ELF-1 (cell line): Measurements from ENCODE around the gene CHORDC1.
A peak's percentile ranks its signal among the peaks of the same experiment; 100 is the strongest.

Experiments used
- DNase-seq: peaks from one replicate; pipeline ENCODE4 v3.0.0-alpha.2; 2016; ENCODE audit warnings: low read depth, low spot score

Gene CHORDC1

DNA sequence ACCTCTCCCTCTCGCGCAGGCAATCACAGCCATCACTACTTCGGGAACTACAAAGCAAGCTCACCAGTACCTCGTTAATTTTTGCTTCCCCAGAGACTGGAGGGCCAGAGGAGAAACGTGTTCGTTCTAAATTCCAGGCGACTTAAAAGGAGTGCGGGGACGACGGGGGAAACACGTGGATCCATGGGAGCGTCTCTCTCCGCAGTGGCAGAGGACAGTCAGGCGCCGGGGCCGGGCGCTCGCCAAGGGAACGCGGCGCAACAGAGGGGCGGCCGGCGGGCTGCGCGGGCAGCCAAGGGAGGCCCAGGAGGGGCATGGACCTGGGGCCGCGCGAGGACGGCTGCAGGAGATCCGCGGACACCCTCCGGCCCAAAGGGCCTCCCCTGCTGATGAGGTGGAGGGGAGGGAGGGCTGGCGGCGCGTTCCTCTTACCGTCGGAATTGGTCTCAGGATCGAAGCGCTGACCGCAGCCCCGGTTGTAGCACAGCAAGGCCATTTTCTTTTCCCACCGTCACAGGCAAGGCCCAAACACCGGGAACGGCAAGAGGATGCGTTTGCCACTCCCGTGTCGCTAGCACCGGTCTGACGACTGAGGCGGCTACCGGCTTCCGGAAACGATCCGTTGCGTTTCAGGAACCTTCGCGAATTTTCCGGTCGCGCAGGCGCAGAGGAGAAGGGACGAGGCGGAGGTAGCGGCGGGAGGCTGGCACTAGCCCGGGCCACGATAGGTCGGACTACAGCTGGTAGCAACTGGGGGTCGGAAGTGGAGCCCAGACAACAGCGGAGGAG is at the start of gene CHORDC1:
Gene CHORDC1 (minus strand): TSS at position 591 of the 789 bp plus-strand sequence. CDS start 95 bp downstream, at position 496.
- peak; percentile 89 for DNase-seq

DNA sequence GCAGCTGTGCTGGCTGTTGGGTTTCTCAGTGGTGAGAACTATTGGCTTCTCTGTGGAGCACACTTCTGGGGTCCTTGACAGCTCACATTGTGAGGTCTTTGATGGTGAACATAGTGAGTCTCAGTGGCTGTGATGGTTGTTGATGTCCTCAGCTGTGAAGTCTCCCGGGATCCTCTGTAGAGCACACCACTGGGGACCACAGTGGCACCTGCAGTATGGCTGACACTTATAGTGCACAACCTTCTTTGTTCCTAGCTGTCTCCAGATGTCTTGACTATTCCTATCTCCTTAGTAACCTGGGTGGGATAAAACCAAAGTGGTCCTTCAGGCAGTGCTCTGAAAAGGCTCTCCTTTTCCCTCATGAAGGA is 34.3 kb upstream of the CHORDC1 start:
- no peak for DNase-seq

DNA sequence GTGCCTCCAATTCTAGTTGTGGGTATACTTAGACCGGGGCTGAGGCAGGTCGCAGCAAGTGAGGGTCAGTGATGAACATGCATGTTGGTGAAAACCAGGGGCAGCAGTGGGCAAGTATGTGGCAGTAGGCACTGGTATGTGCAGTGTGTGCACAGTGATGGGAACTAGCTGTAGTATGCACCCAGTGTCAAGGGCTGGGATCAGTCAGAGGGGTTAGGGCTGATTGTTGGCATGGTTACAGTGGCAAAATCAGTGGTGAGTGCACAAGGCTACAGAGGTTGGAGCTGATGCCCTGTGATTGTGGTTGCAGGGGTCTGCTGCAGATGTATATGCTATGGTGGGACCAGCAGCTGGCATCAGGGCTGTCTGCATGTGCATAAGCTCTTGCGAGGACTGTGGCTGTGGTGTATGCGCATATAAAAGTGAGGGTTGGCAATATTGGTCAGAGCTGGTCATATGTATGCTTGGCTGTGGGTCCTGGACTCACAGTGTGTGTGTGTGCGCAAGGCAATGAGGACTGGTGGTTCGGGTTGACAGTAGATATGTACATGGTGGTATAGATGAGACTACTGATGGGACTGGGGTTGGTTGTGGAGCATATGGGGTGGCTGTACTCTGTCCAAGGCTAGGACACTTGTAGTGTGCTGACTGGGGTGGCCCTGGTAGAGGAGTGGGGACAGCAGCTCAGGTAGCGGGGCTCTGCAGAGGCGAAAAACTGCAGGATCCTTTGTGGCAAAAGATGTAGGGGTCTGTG is 33.7 kb upstream of the CHORDC1 start:
- no peak for DNase-seq

DNA sequence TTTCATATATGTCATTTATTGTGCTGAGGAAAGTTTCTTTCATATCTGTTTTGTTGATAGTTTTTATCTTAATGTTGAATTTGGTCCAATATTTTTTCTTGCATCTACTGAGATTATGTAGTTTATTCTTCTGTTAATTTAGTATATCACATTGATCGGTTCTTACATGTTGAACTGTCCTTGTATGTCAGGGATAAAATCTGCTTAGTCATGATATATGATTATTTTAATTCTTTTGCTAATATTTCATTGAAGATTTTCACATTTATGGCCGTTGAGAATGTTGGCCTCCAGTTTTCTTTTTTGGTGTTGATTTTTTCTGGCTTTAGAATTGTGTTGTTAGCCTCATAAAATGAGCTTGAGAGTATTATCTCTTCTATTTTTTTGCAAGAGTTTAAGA is 31.2 kb upstream of the CHORDC1 start:
- DNase-seq: no peak

DNA sequence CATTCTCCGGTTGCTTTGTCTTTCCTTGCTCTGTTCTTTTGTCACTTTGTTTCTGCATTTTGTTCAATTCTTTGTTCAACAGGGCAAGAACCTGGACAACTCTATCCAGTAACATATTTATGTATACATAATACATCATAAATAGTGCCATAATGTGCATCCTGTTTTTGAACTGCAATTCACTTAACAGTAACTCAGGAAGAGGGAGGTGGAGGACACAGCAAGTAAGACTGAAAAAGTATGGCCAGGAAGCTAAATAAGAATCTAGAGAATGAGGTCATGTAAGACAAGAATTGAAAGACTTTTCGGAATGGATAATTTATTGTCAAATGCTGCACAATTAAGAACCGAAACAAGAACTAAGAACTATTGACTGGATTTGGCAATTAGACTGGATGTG is 29.2 kb upstream of the CHORDC1 start:
- no peak for DNase-seq

DNA sequence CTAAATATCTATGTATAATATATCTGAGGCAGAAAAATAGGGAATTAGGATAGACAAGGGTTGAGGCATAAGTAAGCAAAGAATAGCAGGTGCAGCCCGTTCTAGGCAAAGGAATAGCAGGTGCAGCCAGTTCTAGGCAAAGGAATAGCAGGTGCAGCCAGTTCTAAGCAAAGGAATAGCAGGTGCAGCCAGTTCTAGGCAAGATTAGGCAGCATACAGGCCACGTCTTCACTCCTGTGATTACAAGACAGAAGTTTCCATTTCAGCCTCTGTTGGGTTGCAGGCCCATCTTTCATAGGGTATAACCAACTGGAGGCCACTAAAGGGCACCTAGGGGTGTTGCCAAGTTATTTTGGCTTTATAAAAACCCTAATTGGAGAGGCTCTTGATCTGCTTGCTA is 28.8 kb upstream of the CHORDC1 start:
- DNase-seq: no peak

DNA sequence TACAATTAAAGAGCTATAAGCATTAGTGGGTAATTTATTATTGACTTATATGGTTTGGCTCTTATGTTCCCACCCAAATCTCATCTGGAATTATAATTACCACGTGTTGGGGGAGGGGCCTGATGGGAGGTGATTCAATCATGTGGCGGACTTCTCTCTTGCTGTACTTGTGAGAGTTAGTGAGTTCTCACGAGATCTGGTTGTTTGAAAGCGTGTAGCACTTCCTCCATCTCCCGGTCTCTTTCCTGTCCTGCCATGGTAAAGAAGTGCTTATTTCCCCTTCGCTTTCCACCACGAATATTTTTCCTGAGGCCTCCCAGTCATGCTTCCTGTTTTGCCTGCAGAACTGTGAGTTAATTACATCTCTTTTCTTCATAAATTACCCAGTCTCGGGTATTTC is 28.1 kb upstream of the CHORDC1 start:
- no peak for DNase-seq

DNA sequence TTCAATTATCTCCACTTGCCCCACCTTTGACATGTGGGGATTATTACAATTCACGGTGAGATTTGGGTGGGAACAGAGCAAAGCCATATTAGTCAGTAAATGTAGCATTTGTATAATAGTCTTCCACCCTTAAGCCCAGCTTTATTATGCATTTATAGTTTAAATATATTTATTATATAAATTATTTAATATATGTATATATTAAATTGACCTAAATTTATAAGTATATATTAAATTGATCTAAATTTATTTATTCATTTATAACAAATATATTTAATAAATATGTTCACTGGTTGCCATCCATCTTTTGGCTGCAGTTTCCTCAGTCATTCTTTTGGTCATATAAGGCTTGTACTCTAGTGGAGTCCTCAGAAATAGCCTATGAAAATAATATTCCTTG is 23.6 kb upstream of the CHORDC1 start:
- no peak for DNase-seq

DNA sequence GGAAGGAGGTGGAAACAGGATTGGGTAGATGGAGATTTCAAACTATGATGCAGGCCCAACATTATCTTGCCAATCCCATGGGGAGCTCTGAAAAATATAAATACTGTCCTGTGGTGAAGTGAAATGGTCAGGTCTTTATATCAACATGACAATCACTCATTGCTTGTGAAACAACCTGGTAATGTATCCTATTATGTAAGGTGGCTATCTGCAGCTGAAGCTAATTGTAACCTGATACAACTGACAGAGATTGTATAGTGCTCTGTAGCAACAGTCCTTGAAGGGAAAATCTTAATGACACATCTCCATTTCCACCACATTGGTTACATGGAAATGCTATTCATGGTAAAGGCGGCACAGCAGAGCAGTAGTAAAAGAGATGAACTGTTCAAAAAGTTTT is 20.7 kb upstream of the CHORDC1 start:
- no peak for DNase-seq

DNA sequence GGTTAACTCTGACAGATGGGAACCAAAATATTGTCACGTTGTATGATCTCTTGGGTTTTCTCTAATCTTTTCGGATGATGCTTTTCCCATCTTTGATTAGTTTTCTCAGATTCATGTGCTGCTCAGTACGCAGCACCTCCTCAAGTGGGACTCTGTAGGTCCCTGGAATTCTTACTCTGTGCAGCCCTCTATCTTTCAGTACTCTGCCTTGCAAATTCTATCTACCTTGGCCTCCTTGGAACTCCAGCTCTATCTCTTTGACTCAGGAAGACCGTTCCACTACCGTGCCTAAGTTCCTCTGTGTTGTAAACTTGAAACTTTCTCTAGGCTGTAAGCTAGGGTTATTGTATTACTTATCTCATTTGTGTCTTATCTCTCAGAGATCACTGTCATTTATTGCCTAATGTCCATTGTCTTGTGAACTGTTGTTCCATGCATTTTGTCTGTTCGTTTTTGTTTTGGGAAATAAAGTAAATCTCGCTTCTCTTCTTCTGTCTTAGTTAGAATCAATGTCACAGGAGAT is 20.1 kb upstream of the CHORDC1 start:
- no peak for DNase-seq

DNA sequence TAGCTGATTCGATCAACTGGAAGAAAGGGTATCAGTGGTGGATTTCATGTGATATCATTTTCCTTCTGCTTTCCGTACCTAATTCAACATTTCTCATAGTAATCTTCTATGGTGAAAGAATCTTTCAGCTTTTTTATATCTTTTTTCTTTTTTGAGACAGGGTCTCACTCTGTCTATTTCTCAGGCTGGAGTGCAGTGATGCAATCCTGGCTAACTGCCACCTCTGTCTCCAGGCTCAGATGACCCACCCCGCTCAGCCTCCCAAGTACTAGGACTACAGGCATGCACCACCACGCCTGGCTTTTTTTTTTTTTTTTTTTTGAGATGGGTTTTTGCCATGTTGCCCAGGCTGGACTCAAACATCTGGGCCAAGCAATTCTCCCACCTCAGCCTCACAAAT is 18.6 kb upstream of the CHORDC1 start:
- DNase-seq: no peak

DNA sequence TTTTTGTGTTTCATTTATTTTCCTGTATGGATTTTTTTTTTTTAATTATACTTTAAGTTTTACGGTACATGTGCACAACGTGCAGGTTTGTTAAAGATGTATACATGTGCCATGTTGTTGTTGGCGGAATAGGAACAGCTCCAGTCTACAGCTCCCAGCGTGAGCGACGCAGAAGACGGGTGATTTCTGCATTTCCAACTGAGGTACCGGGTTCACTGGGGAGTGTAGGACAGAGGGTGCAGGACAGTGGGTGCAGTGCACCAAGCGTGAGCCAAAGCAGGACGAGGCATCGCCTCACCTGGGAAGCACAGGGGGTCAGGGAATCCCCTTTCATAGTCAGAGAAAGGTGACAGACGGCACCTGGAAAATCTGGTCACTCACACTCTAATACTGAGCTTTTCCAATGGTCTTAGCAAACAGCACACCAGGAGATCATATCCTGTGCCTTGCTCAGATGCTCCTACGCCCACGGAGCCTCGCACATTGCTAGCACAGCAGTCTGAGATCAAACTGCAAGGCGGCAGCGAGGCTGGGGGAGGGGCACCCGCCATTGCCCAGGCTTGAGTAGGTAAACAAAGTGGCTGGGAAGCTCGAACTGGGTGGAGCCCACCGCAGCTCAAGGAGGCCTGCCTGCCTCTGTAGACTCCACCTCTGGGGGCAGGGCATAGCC is 17.3 kb upstream of the CHORDC1 start:
- DNase-seq: peak; percentile 37

DNA sequence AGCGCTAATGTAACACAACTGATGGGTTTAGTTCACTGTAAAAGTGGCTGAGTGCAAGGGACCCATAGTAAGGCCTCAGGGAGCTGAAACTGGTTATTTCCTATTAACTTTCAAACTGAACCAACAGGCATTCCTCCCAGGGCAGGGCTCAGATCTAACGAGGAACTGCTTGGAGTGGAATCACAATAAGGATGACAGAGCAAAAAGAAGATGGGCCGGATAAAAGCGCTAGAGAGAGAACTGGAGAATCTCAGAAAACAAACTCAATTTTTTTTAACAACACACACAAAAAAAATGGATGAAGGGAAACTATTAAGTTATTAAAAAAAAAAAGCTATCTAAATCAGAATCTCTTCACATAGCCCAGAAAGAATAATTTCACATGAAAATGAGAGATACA is 14.2 kb upstream of the CHORDC1 start:
- no peak for DNase-seq

DNA sequence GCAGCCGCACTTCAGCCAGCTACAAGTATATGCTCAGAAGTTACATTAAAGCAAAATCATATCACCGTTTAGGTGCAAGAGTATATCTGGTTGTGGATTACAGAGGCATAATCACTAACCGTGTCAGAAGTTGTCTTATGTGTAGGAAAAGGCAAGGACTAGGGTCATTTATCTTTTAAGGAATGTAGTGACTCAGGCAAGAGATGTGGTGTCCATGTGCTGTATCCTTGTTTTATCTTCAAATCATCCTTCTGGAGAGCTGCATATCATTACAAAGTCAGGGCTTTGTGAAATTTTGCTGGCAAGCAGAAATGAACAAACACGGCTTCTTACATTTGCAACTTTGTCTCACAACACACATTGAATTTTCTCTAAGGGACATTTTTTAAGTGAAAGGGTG is 12.7 kb upstream of the CHORDC1 start:
- no peak for DNase-seq

DNA sequence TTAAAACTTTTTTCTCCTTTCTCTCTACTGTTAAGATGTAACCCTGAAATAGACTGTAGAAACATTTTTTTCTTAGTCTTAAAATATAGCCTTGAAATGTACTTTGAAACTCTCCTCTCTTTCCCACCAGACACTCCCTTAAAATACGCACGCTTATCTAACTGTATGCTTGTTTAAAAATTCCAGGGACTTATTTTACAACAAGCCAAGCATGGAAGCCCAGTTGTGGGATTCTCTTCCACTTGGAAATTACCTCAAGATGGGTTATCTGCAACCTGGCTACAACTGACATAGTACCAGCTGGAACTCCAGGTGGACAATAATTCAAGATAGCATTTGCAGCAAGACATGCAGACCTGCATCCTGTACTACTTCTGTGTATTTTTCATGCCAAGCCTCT is 12.1 kb upstream of the CHORDC1 start:
- no peak for DNase-seq

DNA sequence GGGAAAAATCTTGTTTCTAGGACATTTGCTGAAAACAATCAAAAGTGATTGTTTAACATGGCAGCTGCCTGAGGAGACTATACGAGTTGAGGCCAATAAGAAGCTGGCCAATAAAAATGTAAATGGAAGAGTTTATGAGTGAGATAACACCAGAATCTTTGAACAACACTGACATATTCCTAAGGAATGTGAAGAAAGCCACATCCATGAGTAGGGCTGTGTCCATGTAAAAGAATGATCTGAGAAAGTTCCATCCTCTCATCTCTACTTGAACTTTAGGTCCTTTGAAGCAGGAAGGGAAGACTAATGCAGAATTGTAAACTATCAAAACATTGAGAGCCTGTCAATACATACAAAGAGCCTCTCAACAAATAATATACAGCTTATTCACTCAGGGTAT is 6.9 kb upstream of the CHORDC1 start:
- no peak for DNase-seq

DNA sequence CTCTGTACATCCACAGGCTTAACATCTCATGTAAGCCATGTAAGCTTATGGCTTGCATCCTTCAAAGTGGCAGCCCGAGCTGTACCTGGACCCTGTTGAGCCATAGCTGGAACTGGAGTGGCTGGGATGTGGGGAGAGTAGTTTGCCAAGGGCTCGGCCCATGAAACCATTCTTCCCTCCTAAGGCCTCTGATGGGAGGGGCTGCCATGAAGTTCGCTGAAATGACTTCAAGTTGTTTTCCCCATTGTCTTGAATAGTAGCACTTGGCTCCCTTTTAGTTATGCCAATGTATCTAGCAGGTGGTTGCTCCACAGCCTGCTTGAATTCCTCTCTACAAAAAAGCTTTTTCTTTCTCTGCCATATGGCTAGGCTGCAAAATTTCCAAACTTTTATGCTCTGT is 5.2 kb upstream of the CHORDC1 start:
- DNase-seq: no peak

DNA sequence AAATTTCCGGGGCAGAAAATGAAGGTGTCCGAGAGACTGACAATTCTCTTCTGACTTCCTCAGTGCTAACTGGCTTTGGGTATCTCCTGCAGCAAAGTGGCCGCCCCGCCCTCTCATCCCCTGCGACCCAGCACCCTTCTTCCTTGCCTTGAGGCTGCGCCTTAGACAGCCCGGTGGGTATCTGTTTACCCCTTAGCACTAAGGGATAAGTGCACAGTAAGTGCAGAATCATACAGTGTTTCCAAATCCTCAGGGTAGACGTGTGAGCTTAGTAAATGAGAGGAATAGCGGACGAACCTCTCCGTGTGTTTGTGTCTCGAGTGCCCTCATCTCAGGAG is 368 bp upstream of the CHORDC1 start:
- no peak for DNase-seq

DNA sequence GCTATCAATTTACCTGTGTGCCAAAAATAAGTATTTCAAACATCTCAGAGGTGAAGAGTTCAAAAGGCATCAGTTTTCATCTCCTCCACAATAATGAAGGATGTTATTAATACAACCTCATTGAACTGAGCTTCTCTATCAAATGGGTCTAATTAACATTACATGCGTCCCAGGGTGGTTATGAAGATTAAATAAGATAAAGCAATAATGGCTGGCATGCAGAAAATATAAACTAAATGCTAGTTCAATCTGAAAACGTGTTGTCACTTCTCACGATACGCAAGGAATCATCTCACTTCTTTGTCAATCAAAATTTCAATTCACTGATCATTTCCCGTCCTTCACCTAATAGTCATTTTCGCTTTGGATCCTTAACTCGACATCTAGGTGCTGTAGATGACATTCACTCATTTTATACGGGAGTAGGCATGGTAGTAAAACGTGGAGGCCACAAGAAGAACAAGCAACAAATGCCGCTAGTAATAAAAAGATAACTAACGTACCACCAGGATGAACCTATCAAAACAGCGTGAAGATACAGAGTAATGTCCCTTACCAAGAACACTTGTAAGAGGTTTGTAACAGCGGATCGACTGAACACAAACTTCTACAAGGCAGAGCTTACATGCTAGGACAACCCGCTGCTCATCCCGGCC is 918 bp downstream of the CHORDC1 start:
- DNase-seq: no peak

DNA sequence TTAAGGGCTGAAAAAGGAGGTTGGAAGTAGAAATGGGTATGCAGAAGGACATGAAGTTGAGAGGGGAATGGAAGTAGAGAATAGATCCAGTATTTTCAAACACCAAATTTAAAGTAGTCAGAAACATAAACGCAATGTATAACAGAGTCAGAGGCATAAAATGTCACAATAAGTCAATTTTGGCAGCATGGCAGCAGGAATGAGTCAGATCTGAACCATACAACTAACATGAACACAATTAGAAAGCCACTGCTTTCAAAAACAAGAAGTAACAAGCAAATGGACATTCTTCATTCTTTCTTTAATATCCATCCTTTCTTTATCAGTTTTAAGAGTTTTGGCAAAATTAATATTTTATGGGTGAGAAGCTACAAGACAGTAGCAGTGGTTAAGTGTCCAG is 2.5 kb downstream of the CHORDC1 start:
- no peak for DNase-seq

DNA sequence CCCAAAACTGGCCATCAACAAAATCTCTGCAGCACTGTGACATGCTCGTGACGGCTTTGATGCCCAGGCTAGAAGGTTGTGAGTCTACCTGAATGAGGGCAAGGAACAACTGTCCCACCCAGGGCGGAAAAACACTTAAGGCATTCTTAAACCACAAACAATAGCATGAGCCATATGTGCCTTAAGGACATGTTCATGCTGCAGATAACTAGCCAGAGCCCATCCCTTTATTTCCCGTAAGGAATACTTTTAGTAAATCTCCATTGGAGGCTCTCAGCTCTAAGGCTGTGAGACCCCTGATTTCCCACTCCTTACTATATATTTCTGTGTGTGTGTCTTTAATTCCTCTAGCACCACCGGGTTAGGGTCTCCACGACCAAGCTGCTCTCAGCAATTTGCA is 3.4 kb downstream of the CHORDC1 start:
- no peak for DNase-seq

DNA sequence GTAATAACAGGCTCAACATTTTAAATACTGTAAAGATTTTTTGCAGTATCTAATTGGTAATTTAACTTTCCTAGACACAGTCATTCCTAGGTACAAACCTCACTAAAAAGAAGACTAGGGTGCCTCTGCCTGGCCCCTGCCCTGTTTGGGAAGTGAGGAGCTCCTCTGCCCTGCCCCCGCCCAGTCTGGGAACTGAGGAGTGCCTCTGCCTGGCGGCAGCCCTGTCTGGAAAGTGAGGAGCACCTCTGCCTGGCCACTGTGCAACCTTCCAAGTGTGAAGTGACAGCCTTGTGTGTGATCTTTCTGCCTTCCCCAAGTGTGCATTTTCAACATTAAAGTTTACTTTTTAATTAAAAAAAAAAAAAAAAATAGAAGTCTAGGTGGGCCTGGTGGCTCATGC is 4.2 kb downstream of the CHORDC1 start:
- peak; percentile 21 for DNase-seq
